BJ (cell line): ENCODE data around the gene SLC39A11. TPM values are rescaled to one million over a fixed set of nuclear protein-coding genes. Genes with fewer than 3 reads are reported as not detected.

ENCODE experiments used
- CTCF ChIA-PET: fragments of 350-600 bp; formaldehyde crosslinking; extraction: SDS; loops from one replicate; lab custom pipeline; 2021; ENCODE audit warnings: antibody characterized with exemption, inconsistent platforms; lab: Yijun Ruan, JAX
- POLR2A ChIA-PET: fragments of 300-600 bp; sonication (Branson Sonifier 250); formaldehyde crosslinking; extraction: SDS; loops from one replicate; lab custom pipeline; 2021; ENCODE audit warnings: antibody characterized with exemption; lab: Charles Lee
- DNase-seq: peaks from one replicate; pipeline ENCODE4 v3.0.0-alpha.2; 2011; ENCODE audit warnings: low read depth
- H3K27me3 ChIP-seq: 2 replicates; pipeline ENCODE4 v1.6.0; 2011; ENCODE audit warnings: low read length; ENCODE audit not compliant: control insufficient read depth, insufficient read depth
- H3K36me3 ChIP-seq: 2 replicates; pipeline ENCODE4 v1.5.1; 2011; ENCODE audit warnings: low read length; ENCODE audit not compliant: control insufficient read depth, insufficient read depth
- H3K4me3 ChIP-seq: 2 replicates; pipeline ENCODE4 v1.5.1; 2011; ENCODE audit warnings: low read depth, mild to moderate bottlenecking, control low read depth, low read length
- polyA plus RNA-seq: library from polyadenylated mRNA; depleted of rRNA; stranded (reverse); fragments of >200 nt; gene quantifications from 2 replicates; pipeline ENCODE4 v1.2.3, GENCODE V29; 2011
- TF ChIP-seq, protein P1 (sequence below): IDR thresholded peaks from 2 replicates; pipeline ENCODE4 v1.5.1; 2011; ENCODE audit warnings: low read depth, mild to moderate bottlenecking, control low read depth, inconsistent platforms, low read length, moderate library complexity; ENCODE audit not compliant: insufficient read depth

SLC39A11 gene
- polyA plus RNA-seq, 1 experiment: 20.9 TPM

DNA sequence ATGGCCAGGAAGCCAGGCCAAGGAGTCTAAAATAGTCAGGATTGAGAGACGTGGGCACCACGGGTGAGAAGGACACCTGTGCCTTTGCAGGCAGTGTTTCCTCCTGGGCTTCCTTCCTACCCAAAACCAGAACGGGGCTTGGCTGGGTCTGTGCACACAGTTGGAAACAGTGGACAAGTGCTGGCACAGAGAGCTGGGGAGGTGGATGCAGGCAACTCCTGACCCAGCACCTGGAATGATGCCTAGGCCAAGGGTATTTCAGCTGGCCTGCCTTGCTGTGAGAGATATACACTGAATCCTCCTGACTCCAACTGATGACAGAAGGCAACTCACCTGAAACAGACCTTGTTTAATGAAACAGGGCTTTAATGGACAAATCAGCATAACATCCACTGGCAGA is 186.2 kb downstream of the SLC39A11 start:
- TF ChIP-seq, protein P1, sequence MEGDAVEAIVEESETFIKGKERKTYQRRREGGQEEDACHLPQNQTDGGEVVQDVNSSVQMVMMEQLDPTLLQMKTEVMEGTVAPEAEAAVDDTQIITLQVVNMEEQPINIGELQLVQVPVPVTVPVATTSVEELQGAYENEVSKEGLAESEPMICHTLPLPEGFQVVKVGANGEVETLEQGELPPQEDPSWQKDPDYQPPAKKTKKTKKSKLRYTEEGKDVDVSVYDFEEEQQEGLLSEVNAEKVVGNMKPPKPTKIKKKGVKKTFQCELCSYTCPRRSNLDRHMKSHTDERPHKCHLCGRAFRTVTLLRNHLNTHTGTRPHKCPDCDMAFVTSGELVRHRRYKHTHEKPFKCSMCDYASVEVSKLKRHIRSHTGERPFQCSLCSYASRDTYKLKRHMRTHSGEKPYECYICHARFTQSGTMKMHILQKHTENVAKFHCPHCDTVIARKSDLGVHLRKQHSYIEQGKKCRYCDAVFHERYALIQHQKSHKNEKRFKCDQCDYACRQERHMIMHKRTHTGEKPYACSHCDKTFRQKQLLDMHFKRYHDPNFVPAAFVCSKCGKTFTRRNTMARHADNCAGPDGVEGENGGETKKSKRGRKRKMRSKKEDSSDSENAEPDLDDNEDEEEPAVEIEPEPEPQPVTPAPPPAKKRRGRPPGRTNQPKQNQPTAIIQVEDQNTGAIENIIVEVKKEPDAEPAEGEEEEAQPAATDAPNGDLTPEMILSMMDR: no peak
- CTCF ChIA-PET: no interaction called here

DNA sequence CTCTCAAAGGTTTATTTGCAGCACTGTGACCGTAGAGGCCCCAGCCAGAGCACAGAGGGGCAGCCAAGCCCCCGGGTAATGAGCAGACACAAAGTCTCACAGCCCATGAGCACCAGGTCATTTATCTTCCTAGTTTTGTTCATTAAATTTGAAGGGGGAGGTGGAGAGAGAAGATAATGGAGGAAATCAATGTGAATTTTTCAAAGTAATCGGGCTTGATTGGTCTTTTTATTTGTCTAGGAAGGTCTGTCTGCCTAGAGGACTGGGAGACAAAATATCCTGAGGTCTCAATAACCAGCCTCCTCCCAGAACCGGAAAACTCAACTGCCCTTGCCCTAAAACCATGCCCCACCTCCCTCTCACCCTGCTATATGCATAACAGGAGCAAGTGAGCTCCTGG is 189.0 kb downstream of the SLC39A11 start:
- no peaks in the 10 kb centered on the region for H3K36me3 ChIP-seq
- no peaks in the 10 kb centered on the region for H3K27me3 ChIP-seq
- H3K4me3 ChIP-seq: no peak overlapping the region
- CTCF ChIA-PET: no interaction called here
- POLR2A ChIA-PET: no interaction called here
- DNase-seq: no peak
- TF ChIP-seq, protein P1: no peak

More for the DNA sequence above, 186.2 kb downstream of the SLC39A11 start:
- H3K27me3 ChIP-seq: no peaks in the 10 kb centered on the region
- DNase-seq: no peak
- no peak overlapping the region for H3K4me3 ChIP-seq
- H3K36me3 ChIP-seq: no peaks in the 10 kb centered on the region
- POLR2A ChIA-PET: no interaction called here

DNA sequence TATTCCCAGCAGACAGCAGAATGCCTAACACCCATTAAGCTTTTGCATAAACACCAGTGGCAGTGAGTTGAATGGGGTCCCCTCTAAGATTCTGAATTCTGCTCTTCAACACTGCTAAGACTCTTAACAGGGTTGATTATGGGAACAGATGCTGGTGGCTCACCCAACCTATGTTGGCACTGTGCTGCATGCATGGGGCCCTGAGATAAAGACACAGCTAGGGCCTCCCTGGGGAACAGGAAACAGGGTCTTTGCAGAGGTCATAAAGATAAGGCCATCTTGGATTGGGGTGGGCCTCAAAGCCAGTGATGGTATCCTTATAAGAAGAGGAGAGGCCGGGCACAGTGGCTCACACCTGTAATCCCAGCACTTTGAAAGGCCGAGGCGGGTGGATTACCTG is 190.8 kb downstream of the SLC39A11 start:
- no peaks in the 10 kb centered on the region for H3K27me3 ChIP-seq
- no peak for DNase-seq
- TF ChIP-seq, protein P1: no peak
- CTCF ChIA-PET: no interaction called here
- H3K36me3 ChIP-seq: no peaks in the 10 kb centered on the region
- POLR2A ChIA-PET: no interaction called here
- no peak overlapping the region for H3K4me3 ChIP-seq

DNA sequence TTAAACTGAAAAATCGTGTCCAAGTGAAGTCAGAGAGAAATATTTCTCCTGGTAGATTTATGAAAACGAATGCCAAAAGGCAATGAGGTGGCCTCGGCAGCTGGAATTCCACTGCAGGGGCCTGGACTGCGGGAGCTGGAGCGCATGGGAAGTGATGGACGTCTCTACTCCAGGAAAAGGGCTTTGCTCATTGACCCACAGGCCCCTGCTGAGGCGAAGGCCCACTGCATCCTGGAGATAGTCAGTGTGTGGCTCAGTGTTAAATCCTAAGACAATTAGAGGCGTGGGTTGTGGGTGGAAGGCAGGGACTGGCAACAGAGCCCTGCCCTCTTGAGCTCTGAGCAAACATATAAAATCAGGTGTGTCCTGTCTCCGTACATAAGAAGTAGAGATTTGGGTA is 191.4 kb downstream of the SLC39A11 start:
- TF ChIP-seq, protein P1: no peak
- no peaks in the 10 kb centered on the region for H3K36me3 ChIP-seq
- no peak overlapping the region for H3K4me3 ChIP-seq
- ChIA-PET POLR2A (no interaction called here), CTCF (no interaction called here)
- H3K27me3 ChIP-seq: no peaks in the 10 kb centered on the region
- no peak for DNase-seq

DNA sequence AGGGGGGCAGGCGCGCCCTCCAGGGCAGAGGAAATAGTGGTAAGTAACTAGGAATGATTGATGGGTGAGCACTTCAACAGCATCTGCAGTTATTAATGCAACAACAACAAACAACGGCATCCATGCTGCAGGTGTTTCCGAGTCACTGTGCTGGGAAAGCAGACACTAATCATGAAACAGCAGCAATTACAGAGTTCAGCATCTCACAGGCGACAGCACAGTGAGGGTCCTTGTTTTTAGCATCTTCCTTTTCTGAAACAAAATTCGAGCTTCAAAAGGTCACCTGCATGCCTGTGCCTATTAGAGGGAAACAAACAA is 191.9 kb downstream of the SLC39A11 start:
- DNase-seq: no peak
- POLR2A ChIA-PET: no interaction called here
- Histone ChIP-seq H3K36me3 (no peaks in the 10 kb centered on the region), H3K27me3 (no peaks in the 10 kb centered on the region), H3K4me3 (no peak overlapping the region)
- CTCF ChIA-PET: interaction anchor here (1.3 kb wide), 1 partner anchor 10 kb away, joined by 3 read pairs; no protein-coding TSS in a partner anchor
- TF ChIP-seq, protein P1: no peak
